ENCODE measurements around the gene FNDC3A.
A peak's percentile ranks its signal among the peaks of the same experiment; 100 is the strongest.

Gene FNDC3A

GRCh38 chr13:49245101-49245500 is 269.4 kb downstream of the FNDC3A start:
- DNase-seq (ENCODE audit: insufficient read length, low spot score): no peak

GRCh38 chr13:49246850-49247642 is 271.3 kb downstream of the FNDC3A start:
- no peak for DNase-seq (ENCODE audit: insufficient read length, low spot score)
- FAIRE-seq: no peak

More at GRCh38 chr13:49245101-49245500, 269.4 kb downstream of the FNDC3A start:
- FAIRE-seq: no peak

GRCh38 chr13:49247643-49248621 is 272.2 kb downstream of the FNDC3A start, which contains the start of gene CDADC1:
CDADC1 (plus strand) TSS chr13:49247925; CDS start chr13:49248038, 113 bp downstream.
- FAIRE-seq (peak; percentile 65), DNase-seq (ENCODE audit: insufficient read length, low spot score) (peak; percentile 86)

GRCh38 chr13:49248622-49249002 is 272.9 kb downstream of the FNDC3A start:
- DNase-seq (ENCODE audit: insufficient read length, low spot score) (no peak), FAIRE-seq (no peak)

GRCh38 chr13:49251326-49251725 is 275.6 kb downstream of the FNDC3A start:
- DNase-seq (ENCODE audit: insufficient read length, low spot score): no peak
- FAIRE-seq: no peak

- FAIRE-seq (no peak), DNase-seq (ENCODE audit: insufficient read length, low spot score) (no peak)
Measured at GRCh38 chr13:49253310-49253709, 277.6 kb downstream of the FNDC3A start.

- no peak for DNase-seq (ENCODE audit: insufficient read length, low spot score)
- FAIRE-seq: no peak
Measured at GRCh38 chr13:49254007-49254406, 278.3 kb downstream of the FNDC3A start.

GRCh38 chr13:49256841-49257240 is 281.1 kb downstream of the FNDC3A start:
- DNase-seq (ENCODE audit: insufficient read length, low spot score) (no peak), FAIRE-seq (no peak)

- FAIRE-seq (no peak), DNase-seq (ENCODE audit: insufficient read length, low spot score) (no peak)
Measured at GRCh38 chr13:49258089-49258796, 282.5 kb downstream of the FNDC3A start.
